Stimulated activated naive CD8-positive, alpha-beta T cell treated with anti-CD3 and anti-CD28 coated beads, Interleukin-15, Interleukin-2, amounts not matched to agents 100 ng/mL and 50 ng/mL, for 24 hours (primary cell): ENCODE measurements around the gene FAM149B1.
"Not testable (repeated sequence)": the region's sequence is repeated elsewhere in the genome, so short reads cannot be mapped to it uniquely, and the experiment has no call there.

ENCODE experiments used
- H3K27ac Mint-ChIP-seq: one replicate; pipeline ENCODE4 v1.8.0; 2021; ENCODE audit warnings: mild to moderate bottlenecking, mixed read lengths
- H3K27me3 Mint-ChIP-seq: one replicate; pipeline ENCODE4 v1.8.0; 2021; ENCODE audit warnings: mixed read lengths
- H3K36me3 Mint-ChIP-seq: one replicate; pipeline ENCODE4 v1.8.0; 2021; ENCODE audit warnings: low read depth, mixed read lengths
- H3K4me1 Mint-ChIP-seq: one replicate; pipeline ENCODE4 v1.8.0; 2021; ENCODE audit warnings: low read depth, mixed read lengths
- H3K4me3 Mint-ChIP-seq: one replicate; pipeline ENCODE4 v1.8.0; 2021; ENCODE audit warnings: mild to moderate bottlenecking, mixed read lengths
- H3K9me3 Mint-ChIP-seq: one replicate; pipeline ENCODE4 v1.8.0; 2021; ENCODE audit warnings: mixed read lengths

The FAM149B1 gene

GRCh38 chr10:73167783-73168464 is at the start of gene FAM149B1, which contains the start of gene ECD:
FAM149B1 (plus strand) TSS chr10:73168119; CDS start chr10:73168340, 221 bp downstream.
ECD (minus strand) TSS chr10:73168008; CDS start chr10:73163937, 4,071 bp downstream.
- Mint-ChIP-seq H3K27me3 (no peaks in the 10 kb centered on the region), H3K4me1 (peaks cover 40% of the 10 kb centered on the region), H3K36me3 (peaks cover 34% of the 10 kb centered on the region), H3K4me3 (peak within 1 kb of the TSS; percentile 99), H3K9me3 (no peaks in the 10 kb centered on the region), H3K27ac (peak within 1 kb of the TSS; percentile 99)

DNA sequence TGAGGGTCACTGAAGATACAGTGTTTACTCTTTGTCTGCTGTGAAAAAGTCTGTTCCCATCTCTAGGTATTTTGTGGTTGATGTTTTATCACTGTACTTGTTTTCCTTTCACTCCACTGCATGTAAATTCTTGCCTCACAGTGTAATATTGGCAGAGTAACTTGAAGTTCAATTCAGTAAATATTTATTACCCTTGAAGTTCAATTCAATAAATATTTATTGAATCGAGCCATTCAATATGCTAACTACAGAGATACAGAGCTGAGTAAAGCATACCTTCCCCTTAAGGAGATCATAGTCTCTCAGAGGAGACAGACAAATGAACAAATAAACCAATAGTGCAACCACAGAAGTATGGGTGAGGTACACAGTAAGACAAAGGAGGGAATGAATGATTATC is 48.5 kb upstream of the FAM149B1 start:
- H3K9me3 Mint-ChIP-seq: no peaks in the 10 kb centered on the region
- no peak overlapping the region for H3K27ac Mint-ChIP-seq
- peaks cover 6% of the 10 kb centered on the region for H3K4me1 Mint-ChIP-seq
- H3K36me3 Mint-ChIP-seq: peaks cover 9% of the 10 kb centered on the region
- no peaks in the 10 kb centered on the region for H3K27me3 Mint-ChIP-seq
- no peak overlapping the region for H3K4me3 Mint-ChIP-seq

DNA sequence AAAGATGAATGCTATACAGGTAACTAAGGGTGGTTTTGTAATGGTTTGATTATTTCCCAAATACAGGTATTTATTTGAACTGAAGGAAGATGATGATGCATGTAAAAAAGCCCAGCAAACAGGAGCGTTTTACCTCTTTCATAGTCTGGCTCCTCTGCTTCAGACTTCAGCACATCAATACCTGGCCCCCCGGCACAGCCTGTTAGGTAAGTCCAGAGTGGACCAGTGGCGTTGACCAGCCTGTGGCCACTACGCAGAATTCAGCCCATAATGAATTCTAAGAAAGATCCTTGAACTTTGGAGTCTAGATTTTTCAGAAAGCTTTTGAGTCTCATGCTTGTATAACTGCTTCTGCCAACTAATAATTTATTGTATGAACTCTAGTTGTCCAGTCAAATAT is 48.0 kb upstream of the FAM149B1 start:
- Mint-ChIP-seq H3K36me3 (peaks cover 9% of the 10 kb centered on the region), H3K27me3 (no peaks in the 10 kb centered on the region), H3K4me3 (no peak overlapping the region), H3K4me1 (peaks cover 6% of the 10 kb centered on the region), H3K9me3 (no peaks in the 10 kb centered on the region), H3K27ac (no peak overlapping the region)

GRCh38 chr10:73126343-73126742 is 41.6 kb upstream of the FAM149B1 start:
- Mint-ChIP-seq H3K27ac (no peak overlapping the region), H3K36me3 (peaks cover 25% of the 10 kb centered on the region), H3K4me1 (no peaks in the 10 kb centered on the region), H3K9me3 (no peaks in the 10 kb centered on the region), H3K4me3 (no peak overlapping the region), H3K27me3 (no peaks in the 10 kb centered on the region)

DNA sequence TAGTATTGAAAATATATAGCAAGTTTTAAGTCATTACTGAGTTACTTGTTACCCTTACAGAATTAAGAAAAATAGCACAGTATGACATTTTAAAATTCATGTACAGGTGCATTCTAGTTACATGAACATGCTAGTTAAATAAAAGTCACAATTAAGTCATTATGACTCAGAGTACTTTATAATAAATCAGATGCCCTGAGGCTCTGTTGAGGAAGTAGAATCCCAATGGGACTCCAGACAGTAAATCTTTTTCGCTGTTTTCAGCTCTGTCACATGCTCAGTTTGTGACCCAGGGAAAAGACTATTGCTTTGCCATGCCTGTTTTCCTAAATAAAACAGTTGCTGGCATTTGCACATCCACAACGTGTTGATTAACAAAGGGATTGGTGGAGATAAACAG is 36.6 kb upstream of the FAM149B1 start:
- no peak overlapping the region for H3K4me3 Mint-ChIP-seq
- no peak overlapping the region for H3K27ac Mint-ChIP-seq
- H3K27me3 Mint-ChIP-seq: no peaks in the 10 kb centered on the region
- peaks cover 61% of the 10 kb centered on the region for H3K36me3 Mint-ChIP-seq
- H3K4me1 Mint-ChIP-seq: no peaks in the 10 kb centered on the region
- no peaks in the 10 kb centered on the region for H3K9me3 Mint-ChIP-seq

DNA sequence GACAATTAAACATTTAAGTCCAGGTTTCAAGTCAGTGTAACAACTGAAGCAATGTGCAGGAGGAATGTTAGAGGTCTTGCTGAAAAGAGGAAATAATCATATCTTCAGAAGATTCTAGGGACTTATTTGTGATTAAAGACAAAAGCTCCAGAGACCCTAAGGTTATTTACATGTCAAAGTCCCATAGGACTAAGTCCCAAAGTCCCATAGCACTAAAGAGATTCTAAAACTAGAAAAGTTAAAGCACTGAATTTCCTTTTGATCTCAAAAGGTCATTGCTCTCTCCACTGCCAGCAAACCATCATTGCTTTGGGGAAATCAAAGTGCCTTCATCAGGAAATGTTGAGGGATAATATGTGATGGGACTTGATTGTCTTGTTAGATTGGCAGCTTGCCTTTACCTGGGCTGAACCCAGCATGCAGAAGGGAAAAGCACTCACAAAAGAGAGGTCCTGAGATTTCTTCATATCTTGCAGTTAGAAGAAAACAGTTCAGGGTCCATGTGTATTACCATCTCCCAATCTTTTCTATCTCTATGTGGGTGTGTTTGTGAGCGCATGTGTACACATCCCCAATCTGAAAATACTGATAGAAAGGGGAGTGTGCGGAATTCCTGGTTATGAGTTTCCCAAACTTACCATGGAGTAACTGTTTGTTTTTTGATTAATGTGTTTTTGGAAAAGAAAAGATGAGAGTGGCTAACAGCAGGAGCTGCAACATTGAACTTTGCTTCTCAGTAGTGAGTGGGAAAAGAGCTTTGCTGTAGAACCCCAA is 35.8 kb upstream of the FAM149B1 start:
- no peaks in the 10 kb centered on the region for H3K4me1 Mint-ChIP-seq
- H3K4me3 Mint-ChIP-seq: no peak overlapping the region
- no peaks in the 10 kb centered on the region for H3K27me3 Mint-ChIP-seq
- no peaks in the 10 kb centered on the region for H3K9me3 Mint-ChIP-seq
- peaks cover 60% of the 10 kb centered on the region for H3K36me3 Mint-ChIP-seq
- H3K27ac Mint-ChIP-seq: no peak overlapping the region

GRCh38 chr10:73134727-73135126 is 33.2 kb upstream of the FAM149B1 start:
- H3K36me3 Mint-ChIP-seq: peaks cover 76% of the 10 kb centered on the region
- no peak overlapping the region for H3K4me3 Mint-ChIP-seq
- H3K27ac Mint-ChIP-seq: no peak overlapping the region
- no peaks in the 10 kb centered on the region for H3K4me1 Mint-ChIP-seq
- no peaks in the 10 kb centered on the region for H3K9me3 Mint-ChIP-seq
- H3K27me3 Mint-ChIP-seq: no peaks in the 10 kb centered on the region

GRCh38 chr10:73136627-73137026 is 31.3 kb upstream of the FAM149B1 start:
- H3K4me3 Mint-ChIP-seq: no peak overlapping the region
- H3K27ac Mint-ChIP-seq: no peak overlapping the region
- no peaks in the 10 kb centered on the region for H3K27me3 Mint-ChIP-seq
- no peaks in the 10 kb centered on the region for H3K4me1 Mint-ChIP-seq
- H3K36me3 Mint-ChIP-seq: peaks cover 68% of the 10 kb centered on the region
- H3K9me3 Mint-ChIP-seq: no peaks in the 10 kb centered on the region

DNA sequence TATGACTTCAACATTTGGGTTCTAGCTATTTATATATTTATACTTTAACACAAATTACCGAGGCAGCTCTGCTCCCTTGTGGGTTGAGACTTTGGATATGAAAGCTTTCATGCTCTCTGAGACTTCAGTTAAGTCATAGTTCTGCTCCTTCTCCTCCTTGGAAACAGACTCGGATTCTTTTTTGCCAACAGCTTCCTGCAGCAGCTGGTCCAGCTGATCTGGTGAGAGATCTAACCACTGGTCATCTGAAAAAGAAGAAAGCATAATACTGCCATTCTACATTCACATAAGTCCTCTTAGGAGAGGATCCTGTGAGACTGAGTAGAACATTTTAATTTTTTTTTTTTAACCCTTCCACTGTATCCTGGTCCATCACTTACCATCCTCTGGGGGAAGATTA is 28.7 kb upstream of the FAM149B1 start:
- Mint-ChIP-seq H3K27ac (peak overlapping the region; percentile 36), H3K36me3 (peaks cover 60% of the 10 kb centered on the region), H3K27me3 (no peaks in the 10 kb centered on the region), H3K4me1 (no peaks in the 10 kb centered on the region), H3K4me3 (no peak overlapping the region), H3K9me3 (no peaks in the 10 kb centered on the region)

DNA sequence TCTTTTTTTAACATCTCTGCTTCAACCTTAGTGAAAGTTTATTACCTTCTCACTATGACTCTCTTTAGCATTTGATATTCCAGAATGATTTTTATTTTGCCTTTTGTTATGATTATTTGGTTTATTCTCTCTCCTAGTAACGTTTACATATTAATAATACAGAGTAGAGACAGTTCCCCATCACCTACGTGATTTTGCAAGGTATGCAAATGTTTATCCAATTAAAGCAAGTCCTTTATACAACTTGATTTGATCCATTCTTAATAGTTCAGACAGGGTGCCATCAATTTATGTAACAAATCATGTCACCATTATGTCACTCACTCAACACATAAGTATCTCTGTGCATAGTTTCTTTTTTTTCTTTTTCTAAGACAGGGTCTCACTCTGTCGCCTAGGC is 26.3 kb upstream of the FAM149B1 start:
- no peaks in the 10 kb centered on the region for H3K9me3 Mint-ChIP-seq
- H3K27ac Mint-ChIP-seq: no peak overlapping the region
- no peaks in the 10 kb centered on the region for H3K27me3 Mint-ChIP-seq
- no peaks in the 10 kb centered on the region for H3K4me1 Mint-ChIP-seq
- H3K36me3 Mint-ChIP-seq: peaks cover 51% of the 10 kb centered on the region
- H3K4me3 Mint-ChIP-seq: no peak overlapping the region

- H3K27me3 Mint-ChIP-seq, H3K4me3 Mint-ChIP-seq, H3K9me3 Mint-ChIP-seq, H3K4me1 Mint-ChIP-seq, H3K27ac Mint-ChIP-seq: not testable (repeated sequence)
- H3K36me3 Mint-ChIP-seq: peaks cover 49% of the 10 kb centered on the region
Observed at GRCh38 chr10:73150633-73151413, 17.1 kb upstream of the FAM149B1 start.

GRCh38 chr10:73152009-73152408 is 15.9 kb upstream of the FAM149B1 start:
- Mint-ChIP-seq H3K4me3 (no peak overlapping the region), H3K36me3 (peaks cover 54% of the 10 kb centered on the region), H3K9me3 (no peaks in the 10 kb centered on the region), H3K27me3 (no peaks in the 10 kb centered on the region), H3K4me1 (no peaks in the 10 kb centered on the region), H3K27ac (no peak overlapping the region)

- Mint-ChIP-seq H3K27me3 (no peaks in the 10 kb centered on the region), H3K9me3 (no peaks in the 10 kb centered on the region), H3K36me3 (peaks cover 50% of the 10 kb centered on the region), H3K4me3 (no peak overlapping the region), H3K4me1 (peaks cover 7% of the 10 kb centered on the region), H3K27ac (no peak overlapping the region)
Observed at GRCh38 chr10:73156054-73156453, 11.9 kb upstream of the FAM149B1 start.

- no peaks in the 10 kb centered on the region for H3K9me3 Mint-ChIP-seq
- H3K27me3 Mint-ChIP-seq: no peaks in the 10 kb centered on the region
- H3K4me3 Mint-ChIP-seq: no peak overlapping the region
- H3K36me3 Mint-ChIP-seq: peaks cover 53% of the 10 kb centered on the region
- no peak overlapping the region for H3K27ac Mint-ChIP-seq
- H3K4me1 Mint-ChIP-seq: peaks cover 34% of the 10 kb centered on the region
Observed at GRCh38 chr10:73159038-73159648, 8.8 kb upstream of the FAM149B1 start.

GRCh38 chr10:73161079-73161478 is 6.8 kb upstream of the FAM149B1 start:
- peaks cover 52% of the 10 kb centered on the region for H3K36me3 Mint-ChIP-seq
- peak overlapping the region; percentile 43 for H3K27ac Mint-ChIP-seq
- no peaks in the 10 kb centered on the region for H3K27me3 Mint-ChIP-seq
- H3K4me1 Mint-ChIP-seq: peaks cover 44% of the 10 kb centered on the region
- H3K4me3 Mint-ChIP-seq: no peak overlapping the region
- H3K9me3 Mint-ChIP-seq: no peaks in the 10 kb centered on the region
